ENCODE results near the gene BTNL9.
"Not testable (repeated sequence)": the region's sequence is repeated elsewhere in the genome, so short reads cannot be mapped to it uniquely, and the experiment has no call there.

Gene BTNL9

DNA sequence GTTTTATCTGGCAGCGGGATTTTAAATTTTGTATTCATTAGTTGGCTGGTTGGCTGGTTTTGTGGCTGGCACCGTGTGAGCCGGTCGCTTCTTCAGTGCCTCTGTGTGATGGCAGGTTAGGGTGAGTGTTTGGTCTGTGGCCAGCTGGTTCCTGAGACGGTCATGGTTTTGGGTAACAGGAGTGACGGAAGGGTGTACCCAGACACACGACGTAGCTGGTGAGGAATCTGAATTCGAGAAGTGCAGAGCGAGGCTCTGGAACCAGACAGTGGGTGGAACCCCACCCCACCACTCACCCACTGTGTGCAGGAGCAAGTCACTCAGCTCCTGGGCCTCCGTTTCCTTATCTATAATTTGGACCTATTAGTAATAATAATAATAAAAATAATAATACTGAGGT lies 2.7 kb downstream of the BTNL9 start:
- no peak for DNase-seq (ENCODE audit: low read depth in 2 of 2, low spot score in 1 of 2)

GRCh38 chr5:181043285-181044092 lies 3.4 kb downstream of the BTNL9 start:
- DNase-seq (ENCODE audit: low read depth in 2 of 2, low spot score in 1 of 2) = no peak

- no peak for DNase-seq (ENCODE audit: low read depth in 2 of 2, low spot score in 1 of 2)
Measured at GRCh38 chr5:181044093-181044599, 4.1 kb downstream of the BTNL9 start.

DNA sequence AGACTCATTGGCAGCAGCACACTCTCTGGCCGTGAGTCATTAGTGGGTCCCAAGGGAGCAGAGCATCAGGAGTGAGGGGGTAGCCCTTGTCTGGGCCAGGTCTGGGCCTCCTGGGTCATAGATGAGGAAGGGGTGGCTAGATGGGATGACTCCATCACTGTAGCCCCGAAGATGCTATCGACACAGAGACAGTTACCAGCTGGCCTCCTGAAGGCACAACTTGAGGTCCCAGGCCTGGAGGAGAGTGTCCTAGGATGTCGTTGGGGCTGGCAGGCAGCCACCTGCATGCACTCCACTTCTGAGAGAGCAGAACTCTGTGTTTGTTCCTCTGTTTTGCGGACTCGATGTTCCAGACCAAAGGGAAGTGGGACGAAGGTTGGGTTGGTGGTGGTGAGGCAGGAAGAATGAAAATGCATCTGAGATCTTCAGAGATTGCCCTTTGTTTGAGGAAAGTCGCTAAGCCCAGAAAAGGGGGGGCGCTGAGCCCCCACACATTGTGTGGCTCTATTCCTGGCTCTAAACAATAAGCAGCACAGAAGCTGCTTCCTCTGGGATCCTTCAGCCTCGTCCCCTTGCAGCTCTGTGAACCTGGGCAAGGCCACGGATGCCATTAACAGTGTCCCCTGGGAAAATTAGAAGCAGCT lies 4.7 kb downstream of the BTNL9 start:
- DNase-seq (ENCODE audit: low read depth in 2 of 2, low spot score in 1 of 2) = no peak

GRCh38 chr5:181045316-181045715 lies 5.2 kb downstream of the BTNL9 start:
- DNase-seq (ENCODE audit: low read depth in 2 of 2, low spot score in 1 of 2) = no peak

DNA sequence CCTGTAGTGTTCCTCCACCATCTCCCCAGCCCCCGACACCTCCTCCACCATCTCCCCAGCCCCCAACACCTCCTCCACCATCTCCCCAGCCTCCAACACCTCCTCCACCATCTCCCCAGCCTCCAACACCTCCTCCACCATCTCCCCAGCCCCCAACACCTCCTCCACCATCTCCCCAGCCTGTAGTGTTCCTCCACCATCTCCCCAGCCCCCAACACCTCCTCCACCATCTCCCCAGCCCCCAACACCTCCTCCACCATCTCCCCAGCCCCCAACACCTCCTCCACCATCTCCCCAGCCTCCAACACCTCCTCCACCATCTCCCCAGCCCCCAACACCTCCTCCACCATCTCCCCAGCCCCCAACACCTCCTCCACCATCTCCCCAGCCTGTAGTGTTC lies 5.8 kb downstream of the BTNL9 start:
- not testable (repeated sequence) for DNase-seq (ENCODE audit: low read depth in 2 of 2, low spot score in 1 of 2)

GRCh38 chr5:181047288-181047687 lies 7.2 kb downstream of the BTNL9 start:
- no peak for DNase-seq (ENCODE audit: low read depth in 2 of 2, low spot score in 1 of 2)

DNA sequence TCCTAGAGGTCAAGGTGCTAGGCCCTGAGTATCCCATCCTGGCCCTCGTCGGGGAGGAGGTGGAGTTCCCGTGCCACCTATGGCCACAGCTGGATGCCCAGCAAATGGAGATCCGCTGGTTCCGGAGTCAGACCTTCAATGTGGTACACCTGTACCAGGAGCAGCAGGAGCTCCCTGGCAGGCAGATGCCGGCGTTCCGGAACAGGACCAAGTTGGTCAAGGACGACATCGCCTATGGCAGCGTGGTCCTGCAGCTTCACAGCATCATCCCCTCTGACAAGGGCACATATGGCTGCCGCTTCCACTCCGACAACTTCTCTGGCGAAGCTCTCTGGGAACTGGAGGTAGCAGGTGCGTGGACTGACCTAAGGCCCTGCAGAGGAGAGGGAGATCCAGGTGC lies 7.9 kb downstream of the BTNL9 start:
- no peak for DNase-seq (ENCODE audit: low read depth in 2 of 2, low spot score in 1 of 2)

DNA sequence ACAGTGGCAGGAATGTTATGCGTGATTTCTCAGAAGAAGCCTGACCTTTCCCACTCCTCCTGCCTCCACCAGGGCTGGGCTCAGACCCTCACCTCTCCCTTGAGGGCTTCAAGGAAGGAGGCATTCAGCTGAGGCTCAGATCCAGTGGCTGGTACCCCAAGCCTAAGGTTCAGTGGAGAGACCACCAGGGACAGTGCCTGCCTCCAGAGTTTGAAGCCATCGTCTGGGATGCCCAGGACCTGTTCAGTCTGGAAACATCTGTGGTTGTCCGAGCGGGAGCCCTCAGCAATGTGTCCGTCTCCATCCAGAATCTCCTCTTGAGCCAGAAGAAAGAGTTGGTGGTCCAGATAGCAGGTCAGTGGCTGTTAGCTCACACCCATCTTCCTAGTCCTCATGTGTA lies 9.9 kb downstream of the BTNL9 start:
- DNase-seq (ENCODE audit: low read depth in 2 of 2, low spot score in 1 of 2) = no peak

DNA sequence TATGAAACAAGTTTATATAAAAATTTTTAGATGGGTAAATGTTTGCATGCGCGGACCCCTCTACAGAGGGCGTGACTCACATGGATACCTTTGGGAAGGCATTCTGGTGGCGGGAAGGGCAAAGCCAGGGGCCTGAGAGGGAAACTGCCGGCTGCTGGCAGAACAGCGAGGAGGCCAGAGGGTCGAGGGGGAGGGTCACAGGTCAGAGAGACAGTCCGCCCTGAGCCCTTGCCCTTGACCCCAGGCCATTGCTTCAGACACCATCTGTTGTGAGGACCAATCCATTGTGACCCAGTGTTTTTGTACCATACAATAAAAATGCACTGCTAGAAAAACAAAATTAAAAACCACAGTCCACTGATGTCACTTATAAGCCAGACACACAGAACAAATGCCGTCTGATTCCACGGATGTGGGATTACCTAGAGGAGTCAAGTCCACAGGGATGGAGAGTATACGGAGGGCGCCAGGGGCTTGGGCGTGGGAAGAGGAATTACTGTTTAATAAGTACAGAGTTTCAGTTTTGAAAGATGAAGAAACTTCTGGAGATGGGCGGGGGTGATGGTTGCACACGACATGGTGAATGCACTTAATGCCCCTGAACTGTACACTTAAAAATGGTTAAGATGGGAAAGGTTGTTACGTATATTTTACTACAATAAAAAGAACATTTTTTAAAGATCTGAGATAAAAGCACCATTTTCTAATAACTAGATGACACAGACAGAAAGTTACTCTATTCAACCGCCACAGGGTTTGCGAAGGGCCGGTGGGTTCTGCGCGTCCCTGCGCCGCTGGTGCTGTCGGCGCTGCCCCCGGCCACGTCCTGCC lies 12.0 kb downstream of the BTNL9 start:
- DNase-seq (ENCODE audit: low read depth in 2 of 2, low spot score in 1 of 2) = no peak

- DNase-seq (ENCODE audit: low read depth in 2 of 2, low spot score in 1 of 2) = no peak
Measured at GRCh38 chr5:181052672-181053487, 12.8 kb downstream of the BTNL9 start.

GRCh38 chr5:181053488-181054121 lies 13.5 kb downstream of the BTNL9 start:
- DNase-seq (ENCODE audit: low read depth in 2 of 2, low spot score in 1 of 2) = no peak

- no peak for DNase-seq (ENCODE audit: low read depth in 2 of 2, low spot score in 1 of 2)
Measured at GRCh38 chr5:181054138-181054537, 14.1 kb downstream of the BTNL9 start.

- no peak for DNase-seq (ENCODE audit: low read depth in 2 of 2, low spot score in 1 of 2)
Measured at GRCh38 chr5:181054871-181055459, 14.9 kb downstream of the BTNL9 start.

GRCh38 chr5:181056431-181056830 lies 16.4 kb downstream of the BTNL9 start:
- no peak for DNase-seq (ENCODE audit: low read depth in 2 of 2, low spot score in 1 of 2)

DNA sequence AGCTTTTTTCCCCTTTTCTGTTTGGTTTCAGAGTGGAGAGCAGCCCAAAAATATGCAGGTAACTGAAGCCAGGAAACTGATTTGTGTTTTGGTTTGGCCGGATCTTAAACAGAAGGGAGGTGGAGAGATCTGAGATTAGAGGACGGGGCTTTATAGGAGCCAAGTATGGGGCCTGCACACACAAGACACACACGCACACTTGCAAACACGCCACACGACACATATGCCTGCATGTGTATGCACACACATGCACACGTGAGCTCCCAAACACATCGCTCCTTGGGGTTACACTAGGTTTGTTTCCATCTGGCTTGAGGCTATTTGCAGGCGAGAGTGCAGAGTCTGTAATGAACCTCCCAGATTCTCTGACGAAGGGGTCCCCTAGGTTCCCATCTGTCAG lies 18.3 kb downstream of the BTNL9 start:
- DNase-seq (ENCODE audit: low read depth in 2 of 2, low spot score in 1 of 2) = no peak

DNA sequence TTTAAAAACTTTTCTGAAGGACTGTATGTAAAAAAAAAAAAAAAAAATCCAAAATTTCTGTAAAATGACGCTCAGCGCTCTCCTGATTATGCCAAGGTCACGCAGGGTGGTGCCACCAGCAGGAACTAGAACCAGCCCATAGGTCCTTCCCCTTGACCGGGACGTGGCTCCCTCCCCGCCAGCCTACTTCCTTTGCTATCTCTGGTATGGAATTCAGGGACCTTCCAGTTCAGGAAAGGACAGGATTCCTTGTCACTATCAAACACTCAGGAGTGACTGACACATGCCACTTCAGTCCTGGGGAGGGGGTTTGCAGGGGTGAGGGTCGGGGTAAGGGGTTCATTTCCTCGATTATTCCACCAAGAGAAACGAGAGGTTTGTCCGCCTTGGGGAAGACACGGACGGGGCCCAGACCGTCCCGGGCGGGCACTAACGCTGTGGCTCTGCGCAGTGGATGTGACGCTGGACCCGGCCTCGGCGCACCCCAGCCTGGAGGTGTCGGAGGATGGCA lies 18.8 kb downstream of the BTNL9 start:
- DNase-seq (ENCODE audit: low read depth in 2 of 2, low spot score in 1 of 2) = no peak

- no peak for DNase-seq (ENCODE audit: low read depth in 2 of 2, low spot score in 1 of 2)
Measured at GRCh38 chr5:181059297-181060230, 19.5 kb downstream of the BTNL9 start.

GRCh38 chr5:181060231-181060590 lies 20.1 kb downstream of the BTNL9 start:
- no peak for DNase-seq (ENCODE audit: low read depth in 2 of 2, low spot score in 1 of 2)

Measured in stimulated activated CD8-positive, alpha-beta memory T cell treated with anti-CD3 and anti-CD28 coated beads, Interleukin-4, amount 100 ng/mL, for 1 hour (primary cell).